Mesodermal cell (in vitro differentiated cells): ENCODE data around the gene ANXA6. TPM values are rescaled to one million over a fixed set of nuclear protein-coding genes. Genes with fewer than 3 reads are reported as not detected.
"Not testable (repeated sequence)": the region's sequence is repeated elsewhere in the genome, so short reads cannot be mapped to it uniquely, and the experiment has no call there.

Experiments
- H3K27ac ChIP-seq: 2 replicates; pipeline ENCODE4 v1.7.0; 2013; ENCODE audit warnings: mild to moderate bottlenecking, low read depth, low read length, moderate library complexity; ENCODE audit not compliant: severe bottlenecking
- H3K36me3 ChIP-seq: 2 replicates; pipeline ENCODE4 v1.7.1; 2013; ENCODE audit warnings: mild to moderate bottlenecking, low read length, moderate library complexity; ENCODE audit not compliant: control insufficient read depth, insufficient read depth
- H3K4me1 ChIP-seq: one replicate; pipeline ENCODE4 v1.7.1; 2013; ENCODE audit warnings: mild to moderate bottlenecking, low read length; ENCODE audit not compliant: insufficient read depth, control insufficient read depth, poor library complexity, severe bottlenecking
- H3K4me3 ChIP-seq: 2 replicates; pipeline ENCODE4 v1.7.0; 2013; ENCODE audit warnings: low read length, control low read depth, mild to moderate bottlenecking; ENCODE audit not compliant: insufficient read depth, poor library complexity, severe bottlenecking; ENCODE audit errors: extremely low read depth
- H3K9me3 ChIP-seq: 2 replicates; pipeline ENCODE4 v1.7.1; 2013; ENCODE audit warnings: mild to moderate bottlenecking, low read length, moderate library complexity; ENCODE audit not compliant: control insufficient read depth
- WGBS, 2 experiments: methylation state at CpG; one replicate each; pipeline ENCODE4 v1.1.5; 2013; ENCODE audit warnings: missing lambda C conversion rate in 2 of 2; ENCODE audit not compliant: insufficient coverage in 2 of 2; 5-methylcytosine and 5-hydroxymethylcytosine counted together
- polyA plus RNA-seq, 2 experiments: library from polyadenylated mRNA; stranded (reverse); fragments of 50-300 nt; gene quantifications; one replicate each; pipeline ENCODE4 v1.2.3, GENCODE V29; 2013

ANXA6 gene
- polyA plus RNA-seq (2013, experiment 1 of 2) = 276 TPM
- 266 TPM for polyA plus RNA-seq (2013, experiment 2 of 2)

DNA sequence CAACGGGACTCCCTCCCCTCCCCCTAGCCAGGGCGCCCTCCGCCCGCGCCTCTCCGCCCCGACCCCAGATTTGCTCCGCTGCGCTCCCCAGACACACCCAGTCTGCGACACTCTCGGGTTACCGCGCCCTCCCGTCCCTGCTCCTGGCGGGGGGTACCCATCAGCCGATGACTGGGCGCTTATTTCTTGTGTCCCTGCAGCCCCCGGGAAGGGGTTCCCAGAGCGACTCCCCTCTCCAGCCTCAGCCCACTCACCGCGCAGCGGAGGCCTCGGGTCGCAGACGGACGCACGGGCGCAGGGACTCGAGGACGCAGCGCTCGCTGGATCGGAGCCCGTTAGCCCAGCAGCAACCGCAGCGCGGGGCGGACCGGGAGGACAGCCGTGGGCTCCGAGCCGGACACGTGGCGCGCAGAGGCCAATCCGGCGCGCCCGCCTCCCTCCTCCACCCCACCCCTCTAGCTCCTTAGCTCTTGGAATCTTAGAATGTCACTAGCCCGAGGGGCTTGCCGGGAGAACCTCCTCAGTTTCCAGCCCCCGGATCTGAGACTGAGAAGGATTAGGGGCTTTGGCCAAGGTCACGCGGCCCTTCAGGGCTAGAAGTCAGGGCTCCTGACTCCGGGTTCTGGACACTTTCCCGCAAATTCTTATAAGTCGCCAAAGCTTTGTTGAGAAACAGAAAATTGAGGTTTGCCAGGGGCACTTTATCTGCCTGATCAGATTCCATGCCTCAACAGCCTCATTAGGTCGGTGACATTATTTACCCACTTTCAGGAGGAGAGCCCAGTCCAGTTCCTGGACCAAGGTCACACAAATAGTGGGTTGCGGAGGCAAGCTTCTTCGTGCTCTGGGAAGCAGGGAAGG is at the start of gene ANXA6:
ANXA6 (minus strand) TSS at position 354 of the 861 bp plus-strand sequence. CDS start 9,878 bp downstream, outside the sequence.
- Histone ChIP-seq H3K4me1 (peaks cover 23% of the 10 kb centered on the region), H3K9me3 (no peaks in the 10 kb centered on the region), H3K4me3 (peak within 1 kb of the TSS; percentile 99), H3K27ac (peak within 1 kb of the TSS; percentile 90), H3K36me3 (peaks cover 23% of the 10 kb centered on the region)
- WGBS, 2 experiments = 2 to 4% methylated on average over 19 to 48 of the region's 60 CpGs

DNA sequence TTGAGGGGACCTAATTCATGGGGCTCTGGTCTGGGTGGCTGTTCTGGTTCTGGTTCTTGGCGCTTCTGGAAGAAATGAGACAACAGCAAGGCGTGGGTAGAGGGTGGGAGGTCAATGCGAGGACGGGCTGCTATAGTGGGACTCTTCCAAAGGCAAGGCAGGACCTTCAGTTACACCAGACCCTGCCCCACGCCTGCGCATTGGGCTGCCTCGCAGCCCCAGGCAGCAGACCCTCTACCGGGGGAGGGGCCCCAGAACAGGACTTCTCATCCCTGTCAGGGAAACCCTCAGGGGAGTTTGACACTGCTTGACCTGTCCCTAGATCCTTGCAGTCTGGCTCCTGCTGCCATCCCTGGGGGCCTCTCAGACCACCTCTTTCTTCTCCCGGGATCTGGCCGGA is 47.8 kb upstream of the ANXA6 start:
- 86 to 89% methylated on average over 8 to 10 of the region's 10 CpGs for WGBS, 2 experiments
- no peaks in the 10 kb centered on the region for H3K36me3 ChIP-seq
- peaks cover 10% of the 10 kb centered on the region for H3K4me1 ChIP-seq
- H3K27ac ChIP-seq = no peak overlapping the region
- no peak overlapping the region for H3K4me3 ChIP-seq
- no peaks in the 10 kb centered on the region for H3K9me3 ChIP-seq

DNA sequence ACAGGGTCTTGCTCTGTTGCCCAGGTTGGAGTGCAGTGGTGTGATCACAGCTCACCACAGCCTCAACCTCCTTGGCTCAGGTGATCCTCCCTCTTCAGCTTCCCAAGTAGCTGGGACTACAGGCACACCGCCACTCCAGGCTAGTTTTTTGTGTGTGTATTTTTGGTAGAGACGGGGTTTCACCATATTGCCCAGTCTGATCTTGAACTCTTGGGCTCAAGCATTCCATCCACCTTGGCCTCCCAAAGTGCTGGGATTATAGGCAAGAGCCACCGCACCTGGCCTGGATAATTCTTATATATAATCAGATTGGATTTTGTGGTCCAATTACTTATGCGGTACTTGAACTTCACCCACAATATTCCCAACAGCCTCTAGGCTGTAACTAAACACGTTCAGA is 46.5 kb upstream of the ANXA6 start:
- Histone ChIP-seq H3K4me3 (no peak overlapping the region), H3K4me1 (peaks cover 10% of the 10 kb centered on the region), H3K36me3 (no peaks in the 10 kb centered on the region), H3K27ac (no peak overlapping the region), H3K9me3 (no peaks in the 10 kb centered on the region)
- no CpG with 5 or more reads among the region's 5 CpGs for WGBS, 2 experiments

DNA sequence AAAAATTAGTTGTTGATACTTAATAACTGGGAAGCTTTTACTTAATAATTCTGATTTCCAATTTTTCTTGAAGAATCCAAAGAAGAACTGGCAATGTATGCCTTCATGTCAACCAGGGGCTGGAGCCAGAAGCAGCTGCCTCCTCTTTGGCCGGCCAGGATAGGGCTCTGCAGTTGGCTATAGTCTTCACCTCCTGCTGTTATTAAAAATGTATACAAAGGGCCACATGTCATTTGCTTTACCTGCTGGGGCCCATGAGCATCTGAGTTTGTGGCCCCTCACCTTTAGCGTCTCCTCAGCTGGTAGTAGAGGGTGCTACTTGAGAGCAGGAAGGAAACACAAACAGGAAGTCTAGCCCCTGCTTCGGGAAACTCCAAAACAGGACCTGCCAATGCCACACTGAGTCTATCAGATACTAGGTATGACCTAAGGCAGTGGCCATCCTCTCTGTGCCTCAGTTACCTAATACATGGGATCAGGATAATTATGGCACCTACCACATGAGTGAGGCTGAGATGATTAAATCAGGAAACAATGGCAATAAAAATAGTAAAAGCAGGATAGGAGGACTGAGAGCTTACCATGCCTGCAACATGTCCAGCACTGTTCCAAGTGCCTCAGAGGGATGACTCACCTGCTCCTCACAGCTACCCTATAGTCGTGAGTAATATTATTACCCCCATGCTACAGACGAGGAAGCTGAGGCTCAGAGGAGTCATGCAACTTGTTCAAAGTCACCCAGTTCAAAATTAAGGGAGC is 45.0 kb upstream of the ANXA6 start:
- no peak overlapping the region for H3K27ac ChIP-seq
- no peaks in the 10 kb centered on the region for H3K9me3 ChIP-seq
- 88 to 89% methylated on average over 4 to 5 of the region's 5 CpGs for WGBS, 2 experiments
- no peak overlapping the region for H3K4me3 ChIP-seq
- no peaks in the 10 kb centered on the region for H3K4me1 ChIP-seq
- no peaks in the 10 kb centered on the region for H3K36me3 ChIP-seq

DNA sequence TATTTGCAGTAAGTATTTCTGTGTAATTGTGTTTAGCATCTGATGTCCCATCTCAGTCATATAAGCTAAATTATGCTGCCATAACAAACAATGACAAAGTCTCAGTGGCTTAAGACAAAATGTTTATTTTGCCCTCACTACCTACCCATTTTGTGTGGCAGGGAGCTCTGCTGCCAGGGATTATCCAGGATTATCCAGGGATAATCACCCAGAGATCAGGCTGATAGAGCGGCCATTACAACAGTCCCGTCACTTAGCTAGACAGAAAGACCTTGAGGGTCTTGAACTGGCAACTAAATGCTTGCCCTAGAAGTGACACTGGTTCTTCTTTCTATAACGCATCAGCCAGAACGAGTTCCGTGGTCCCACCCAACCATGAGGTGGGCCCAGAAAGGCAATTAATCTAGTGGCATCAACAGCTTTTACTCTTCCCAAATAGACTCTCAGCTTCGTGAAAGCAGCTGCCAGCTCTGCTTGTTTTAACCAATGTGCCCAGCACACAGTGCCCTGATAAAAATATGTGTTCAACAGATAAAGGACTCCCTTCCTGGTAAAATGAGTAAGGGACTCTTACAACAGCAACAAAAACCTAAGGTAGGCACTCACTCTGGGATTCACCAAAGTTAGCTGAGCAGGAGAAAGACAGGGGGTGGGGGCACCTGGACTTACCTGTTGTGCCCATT is 43.5 kb upstream of the ANXA6 start:
- WGBS, 2 experiments = 92 to 96% methylated on average over 5 to 6 of the region's 6 CpGs
- H3K27ac ChIP-seq = no peak overlapping the region
- no peak overlapping the region for H3K4me3 ChIP-seq
- no peaks in the 10 kb centered on the region for H3K36me3 ChIP-seq
- no peaks in the 10 kb centered on the region for H3K9me3 ChIP-seq
- H3K4me1 ChIP-seq = no peaks in the 10 kb centered on the region

DNA sequence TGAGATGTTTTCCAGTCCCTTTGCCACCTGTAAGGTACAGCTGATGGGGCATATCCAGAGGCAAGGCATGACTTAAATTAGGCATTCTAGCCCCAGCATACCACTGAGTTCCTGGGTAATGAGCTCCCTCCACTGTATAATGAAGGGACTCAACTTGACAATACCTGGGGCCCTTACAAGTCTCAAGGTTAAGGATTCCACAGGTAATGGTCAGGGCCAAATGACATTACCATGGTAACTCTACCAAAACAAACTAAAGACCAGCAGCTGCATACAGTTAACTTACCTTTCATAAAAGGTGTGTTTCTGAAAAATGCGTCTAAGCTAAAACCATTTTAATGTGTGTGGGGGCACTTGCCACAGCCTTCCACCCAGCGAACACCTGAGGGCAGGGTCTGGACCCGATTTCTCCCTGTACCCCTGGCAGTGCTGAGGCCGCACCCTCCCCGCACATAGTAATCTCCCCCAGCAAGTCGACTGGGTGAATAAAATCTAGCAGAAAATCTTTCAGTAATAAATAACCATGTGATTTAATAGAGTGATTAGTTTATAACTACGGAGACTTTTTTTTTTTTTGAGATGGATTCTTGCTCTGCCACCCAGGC is 42.1 kb upstream of the ANXA6 start:
- Histone ChIP-seq H3K9me3 (no peaks in the 10 kb centered on the region), H3K36me3 (no peaks in the 10 kb centered on the region), H3K27ac (no peak overlapping the region), H3K4me1 (no peaks in the 10 kb centered on the region), H3K4me3 (no peak overlapping the region)
- WGBS, 2 experiments = 100% methylated on average over 1 to 2 of the region's 7 CpGs

DNA sequence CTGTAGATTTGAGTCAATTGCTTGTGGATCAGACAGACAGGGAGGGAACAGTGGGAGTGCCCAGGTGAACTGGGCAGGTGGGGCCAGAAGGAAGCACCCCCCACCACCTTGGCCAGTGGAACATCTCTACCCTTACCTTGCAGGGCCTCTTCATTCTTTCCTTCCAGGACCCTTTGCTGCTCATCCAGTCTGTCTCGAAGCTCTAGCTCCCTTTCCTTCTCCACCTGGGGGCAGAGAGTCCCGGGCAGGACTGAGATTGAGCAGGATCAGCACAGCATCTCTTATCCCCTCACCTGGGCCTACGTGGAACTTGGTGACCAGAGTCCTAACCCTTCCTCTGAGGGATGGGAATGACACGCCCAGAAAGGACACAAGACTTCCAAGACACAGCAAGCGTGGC is 41.3 kb upstream of the ANXA6 start:
- WGBS, 2 experiments = 65 to 100% methylated on average over 1 to 4 of the region's 5 CpGs
- Histone ChIP-seq H3K27ac (no peak overlapping the region), H3K4me1 (no peaks in the 10 kb centered on the region), H3K4me3 (no peak overlapping the region), H3K9me3 (no peaks in the 10 kb centered on the region), H3K36me3 (no peaks in the 10 kb centered on the region)

DNA sequence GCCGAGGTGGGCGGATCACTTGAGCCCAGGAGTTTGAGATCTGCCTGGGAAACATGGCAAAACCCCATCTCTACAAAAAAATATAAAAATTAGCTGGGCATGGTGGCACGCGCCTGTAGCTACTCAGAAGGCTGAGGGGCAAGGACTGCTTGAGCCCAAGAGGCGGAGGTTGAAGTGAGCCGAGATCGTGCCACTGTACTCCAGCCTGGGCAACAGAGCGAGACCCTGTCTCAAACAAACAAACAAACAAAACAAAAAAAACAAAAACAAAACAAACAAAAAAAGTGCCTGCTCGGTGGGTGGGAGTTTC is 39.7 kb upstream of the ANXA6 start:
- H3K27ac ChIP-seq, H3K4me1 ChIP-seq, H3K36me3 ChIP-seq, H3K9me3 ChIP-seq, H3K4me3 ChIP-seq: not testable (repeated sequence)
- WGBS, 2 experiments = 83 to 94% methylated on average over 4 of the region's 9 CpGs

DNA sequence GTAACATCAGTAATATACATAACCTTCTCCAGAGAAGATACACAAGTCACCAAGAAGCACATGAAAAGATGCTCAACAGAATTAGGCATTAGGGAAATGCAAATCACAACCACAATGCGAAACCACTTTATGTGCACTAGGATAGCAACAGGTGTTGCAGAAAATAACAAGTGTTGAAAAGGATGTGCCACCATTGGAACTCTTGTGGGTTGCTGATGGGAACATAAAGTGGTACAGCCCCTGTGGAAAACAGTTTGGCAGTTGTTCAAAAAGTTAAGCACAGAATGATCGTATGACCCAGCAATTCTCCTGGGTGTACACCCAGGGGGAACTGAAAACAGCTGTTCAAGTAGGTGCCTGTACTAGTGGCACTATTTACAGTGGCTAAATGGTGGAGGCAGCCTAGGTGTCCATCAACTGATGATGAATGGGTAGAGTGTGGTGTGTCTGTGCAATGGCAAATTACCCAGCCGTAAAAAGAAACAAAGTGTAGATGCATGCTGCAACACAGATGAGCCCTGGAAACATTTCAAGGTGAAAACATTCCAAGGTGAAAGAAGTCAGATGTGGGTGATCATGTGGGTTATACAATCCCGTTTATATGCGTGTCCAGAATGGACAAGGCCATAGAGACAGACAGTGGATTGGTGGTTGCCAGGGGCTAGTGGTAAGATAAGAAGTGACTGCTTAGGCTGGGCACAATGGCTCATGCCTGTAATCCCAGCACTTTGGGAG is 39.1 kb upstream of the ANXA6 start:
- 90 to 98% methylated on average over 5 of the region's 5 CpGs for WGBS, 2 experiments
- no peak overlapping the region for H3K4me3 ChIP-seq
- no peaks in the 10 kb centered on the region for H3K4me1 ChIP-seq
- no peaks in the 10 kb centered on the region for H3K36me3 ChIP-seq
- H3K9me3 ChIP-seq = no peaks in the 10 kb centered on the region
- H3K27ac ChIP-seq = no peak overlapping the region

DNA sequence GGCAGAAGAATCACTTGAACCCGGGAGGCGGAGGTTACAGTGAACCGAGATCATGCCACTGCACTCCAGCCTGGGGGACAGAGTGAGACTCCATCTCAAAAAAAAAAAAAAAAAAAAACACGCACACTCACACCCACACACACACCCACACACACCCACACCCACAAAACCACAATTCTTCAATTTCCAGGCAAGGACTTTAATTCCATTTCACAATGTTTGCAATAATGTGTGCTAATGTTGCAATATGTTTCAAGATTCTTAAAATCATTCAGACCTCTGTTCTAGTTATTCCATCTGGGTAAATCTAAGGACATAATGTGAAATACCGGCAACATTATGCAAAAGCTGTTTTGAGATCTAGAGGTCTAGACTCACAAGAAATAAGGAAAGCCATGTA is 38.0 kb upstream of the ANXA6 start:
- 83 to 95% methylated on average over 1 to 4 of the region's 5 CpGs for WGBS, 2 experiments

More for the DNA sequence above, 38.0 kb upstream of the ANXA6 start:
- H3K9me3 ChIP-seq = no peaks in the 10 kb centered on the region
- H3K36me3 ChIP-seq = no peaks in the 10 kb centered on the region
- no peaks in the 10 kb centered on the region for H3K4me1 ChIP-seq
- no peak overlapping the region for H3K4me3 ChIP-seq
- no peak overlapping the region for H3K27ac ChIP-seq
